ENCODE results near the gene DYNLT1. TPM values are rescaled to one million over a fixed set of nuclear protein-coding genes. Genes with fewer than 3 reads are reported as not detected.

Gene DYNLT1
- total RNA-seq, 1 donor, result 54.3 TPM

- no peak for DNase-seq (ENCODE audit: insufficient read length, low spot score, missing footprints)
- H3K27ac ChIP-seq (ENCODE audit: low read depth, low read length), result no peak overlapping the region
- H3K9me3 ChIP-seq (ENCODE audit: low read depth, low read length), result no peaks in the 10 kb centered on the region
- TF ChIP-seq, protein P1, sequence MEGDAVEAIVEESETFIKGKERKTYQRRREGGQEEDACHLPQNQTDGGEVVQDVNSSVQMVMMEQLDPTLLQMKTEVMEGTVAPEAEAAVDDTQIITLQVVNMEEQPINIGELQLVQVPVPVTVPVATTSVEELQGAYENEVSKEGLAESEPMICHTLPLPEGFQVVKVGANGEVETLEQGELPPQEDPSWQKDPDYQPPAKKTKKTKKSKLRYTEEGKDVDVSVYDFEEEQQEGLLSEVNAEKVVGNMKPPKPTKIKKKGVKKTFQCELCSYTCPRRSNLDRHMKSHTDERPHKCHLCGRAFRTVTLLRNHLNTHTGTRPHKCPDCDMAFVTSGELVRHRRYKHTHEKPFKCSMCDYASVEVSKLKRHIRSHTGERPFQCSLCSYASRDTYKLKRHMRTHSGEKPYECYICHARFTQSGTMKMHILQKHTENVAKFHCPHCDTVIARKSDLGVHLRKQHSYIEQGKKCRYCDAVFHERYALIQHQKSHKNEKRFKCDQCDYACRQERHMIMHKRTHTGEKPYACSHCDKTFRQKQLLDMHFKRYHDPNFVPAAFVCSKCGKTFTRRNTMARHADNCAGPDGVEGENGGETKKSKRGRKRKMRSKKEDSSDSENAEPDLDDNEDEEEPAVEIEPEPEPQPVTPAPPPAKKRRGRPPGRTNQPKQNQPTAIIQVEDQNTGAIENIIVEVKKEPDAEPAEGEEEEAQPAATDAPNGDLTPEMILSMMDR (IDR thresholded peaks at IDR 0.05; ENCODE audit: extremely low read depth, low read depth, low read length), result no peak
- no peaks in the 10 kb centered on the region for H3K27me3 ChIP-seq (ENCODE audit: insufficient read depth, low read length)
- peaks cover 45% of the 10 kb centered on the region for H3K36me3 ChIP-seq (ENCODE audit: insufficient read depth, low read length)
- no peak overlapping the region for H3K4me3 ChIP-seq (ENCODE audit: insufficient read depth, low read length)
- H3K79me2 ChIP-seq (ENCODE audit: insufficient read depth, low read length), result peaks cover 17% of the 10 kb centered on the region
- H4K20me1 ChIP-seq (ENCODE audit: insufficient read depth, low read length), result peaks cover 4% of the 10 kb centered on the region
- no peak overlapping the region for H3K4me2 ChIP-seq (ENCODE audit: insufficient read depth, low read length)
- peaks cover 23% of the 10 kb centered on the region for H3K4me1 ChIP-seq (ENCODE audit: insufficient read depth, low read length)
- H2AFZ ChIP-seq (ENCODE audit: low read length), result no peak overlapping the region
Observed at GRCh38 chr6:158627168-158627939, 17.2 kb downstream of the DYNLT1 start.

DNA sequence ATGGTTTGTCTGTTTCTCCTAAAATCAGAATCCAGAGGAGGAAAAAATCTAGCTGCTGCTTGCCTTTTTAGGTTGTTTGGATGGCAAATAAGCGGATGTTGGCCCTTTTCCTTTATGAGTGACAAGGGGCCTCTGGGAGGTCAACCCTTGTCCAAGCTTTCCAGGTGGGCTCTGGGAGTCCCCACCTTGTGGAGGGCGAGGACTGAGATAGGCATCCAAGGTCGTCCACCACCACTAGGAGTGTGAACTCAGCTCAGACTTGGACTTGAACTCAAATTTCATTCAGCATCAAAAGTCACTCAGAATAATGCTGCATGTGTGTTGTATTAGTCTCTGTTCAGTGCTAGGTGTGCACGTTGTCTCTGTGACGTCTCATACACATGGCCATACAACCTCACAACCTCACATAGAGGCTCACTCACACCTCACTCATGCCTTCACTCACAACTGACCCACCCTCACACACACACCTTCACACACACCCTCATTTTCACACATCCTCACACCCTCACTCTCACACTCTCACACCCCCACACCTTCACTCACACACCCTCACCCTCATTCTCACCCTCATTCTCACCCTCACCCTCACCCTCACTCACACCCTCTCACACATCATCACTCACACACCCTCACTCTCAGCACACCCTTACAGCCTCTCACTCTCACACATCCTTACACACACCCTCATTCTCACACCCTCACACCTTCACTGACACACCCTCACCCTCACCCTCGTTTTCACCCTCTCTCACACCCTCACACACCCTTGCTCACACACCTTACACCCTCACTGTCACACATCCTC is 18.0 kb downstream of the DYNLT1 start:
- Histone ChIP-seq H3K36me3 (ENCODE audit: insufficient read depth, low read length) (peaks cover 51% of the 10 kb centered on the region), H3K4me2 (ENCODE audit: insufficient read depth, low read length) (no peak overlapping the region), H3K9me3 (ENCODE audit: low read depth, low read length) (no peaks in the 10 kb centered on the region), H3K79me2 (ENCODE audit: insufficient read depth, low read length) (peaks cover 17% of the 10 kb centered on the region), H3K4me3 (ENCODE audit: insufficient read depth, low read length) (no peak overlapping the region), H3K4me1 (ENCODE audit: insufficient read depth, low read length) (peaks cover 15% of the 10 kb centered on the region), H3K27me3 (ENCODE audit: insufficient read depth, low read length) (no peaks in the 10 kb centered on the region), H4K20me1 (ENCODE audit: insufficient read depth, low read length) (peaks cover 4% of the 10 kb centered on the region), H2AFZ (ENCODE audit: low read length) (no peak overlapping the region), H3K27ac (ENCODE audit: low read depth, low read length) (no peak overlapping the region)
- TF ChIP-seq, protein P1 (IDR thresholded peaks at IDR 0.05; ENCODE audit: extremely low read depth, low read depth, low read length), result no peak
- DNase-seq (ENCODE audit: insufficient read length, low spot score, missing footprints), result peak; percentile 75

- no peak overlapping the region for H3K4me2 ChIP-seq (ENCODE audit: insufficient read depth, low read length)
Observed at GRCh38 chr6:158625881-158626305, 18.6 kb downstream of the DYNLT1 start.

More at GRCh38 chr6:158625881-158626305, 18.6 kb downstream of the DYNLT1 start:
- H2AFZ ChIP-seq (ENCODE audit: low read length), result no peak overlapping the region
- H4K20me1 ChIP-seq (ENCODE audit: insufficient read depth, low read length), result peaks cover 4% of the 10 kb centered on the region
- TF ChIP-seq, protein P1 (IDR thresholded peaks at IDR 0.05; ENCODE audit: extremely low read depth, low read depth, low read length), result no peak
- peaks cover 54% of the 10 kb centered on the region for H3K36me3 ChIP-seq (ENCODE audit: insufficient read depth, low read length)
- DNase-seq (ENCODE audit: insufficient read length, low spot score, missing footprints), result peak; percentile 79
- H3K4me3 ChIP-seq (ENCODE audit: insufficient read depth, low read length), result no peak overlapping the region
- H3K9me3 ChIP-seq (ENCODE audit: low read depth, low read length), result no peaks in the 10 kb centered on the region
- H3K79me2 ChIP-seq (ENCODE audit: insufficient read depth, low read length), result peaks cover 17% of the 10 kb centered on the region
- peaks cover 9% of the 10 kb centered on the region for H3K4me1 ChIP-seq (ENCODE audit: insufficient read depth, low read length)
- no peaks in the 10 kb centered on the region for H3K27me3 ChIP-seq (ENCODE audit: insufficient read depth, low read length)
- no peak overlapping the region for H3K27ac ChIP-seq (ENCODE audit: low read depth, low read length)
